ENCODE measurements around the gene KCTD3.

GRCh38 chr1:215631040-215631439 is 63.9 kb downstream of the KCTD3 start:
- TF ChIP-seq EZH2 (IDR thresholded peaks at IDR 0.05; ENCODE audit: borderline replicate concordance, low read length) = no peak
- TF ChIP-seq, protein P1, sequence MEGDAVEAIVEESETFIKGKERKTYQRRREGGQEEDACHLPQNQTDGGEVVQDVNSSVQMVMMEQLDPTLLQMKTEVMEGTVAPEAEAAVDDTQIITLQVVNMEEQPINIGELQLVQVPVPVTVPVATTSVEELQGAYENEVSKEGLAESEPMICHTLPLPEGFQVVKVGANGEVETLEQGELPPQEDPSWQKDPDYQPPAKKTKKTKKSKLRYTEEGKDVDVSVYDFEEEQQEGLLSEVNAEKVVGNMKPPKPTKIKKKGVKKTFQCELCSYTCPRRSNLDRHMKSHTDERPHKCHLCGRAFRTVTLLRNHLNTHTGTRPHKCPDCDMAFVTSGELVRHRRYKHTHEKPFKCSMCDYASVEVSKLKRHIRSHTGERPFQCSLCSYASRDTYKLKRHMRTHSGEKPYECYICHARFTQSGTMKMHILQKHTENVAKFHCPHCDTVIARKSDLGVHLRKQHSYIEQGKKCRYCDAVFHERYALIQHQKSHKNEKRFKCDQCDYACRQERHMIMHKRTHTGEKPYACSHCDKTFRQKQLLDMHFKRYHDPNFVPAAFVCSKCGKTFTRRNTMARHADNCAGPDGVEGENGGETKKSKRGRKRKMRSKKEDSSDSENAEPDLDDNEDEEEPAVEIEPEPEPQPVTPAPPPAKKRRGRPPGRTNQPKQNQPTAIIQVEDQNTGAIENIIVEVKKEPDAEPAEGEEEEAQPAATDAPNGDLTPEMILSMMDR (conservative IDR thresholded peaks at IDR 0.05 in 1 of 2, IDR thresholded peaks at IDR 0.05 in 1 of 2; ENCODE audit: extremely low read depth in 1 of 2, insufficient read depth in 1 of 2, low read depth in 1 of 2, low read length in 2 of 2) = no peak
